Suprapubic skin (tissue), 4 donors: ENCODE measurements around the gene SLC22A1. TPM values are rescaled to one million over a fixed set of nuclear protein-coding genes. Genes with fewer than 3 reads are reported as not detected.

Experiments used
- DNase-seq, 2 donors: peaks; one replicate each; pipeline ENCODE4 v3.0.0-alpha.2; 2019; ENCODE audit warnings: low spot score in 2 of 2
- H3K27ac ChIP-seq: fragments of 200-600 bp; sonication (generic); one replicate; pipeline ENCODE4 v1.5.1; 2019
- H3K27me3 ChIP-seq: fragments of 200-600 bp; sonication (generic); one replicate; pipeline ENCODE4 v1.5.1; 2019
- H3K36me3 ChIP-seq: fragments of 200-600 bp; sonication (generic); one replicate; pipeline ENCODE4 v1.5.1; 2019
- H3K4me1 ChIP-seq: fragments of 200-600 bp; sonication (generic); one replicate; pipeline ENCODE4 v1.5.1; 2019
- H3K4me3 ChIP-seq: fragments of 200-600 bp; sonication (generic); one replicate; pipeline ENCODE4 v1.5.1; 2019; ENCODE audit warnings: mild to moderate bottlenecking
- H3K9me3 ChIP-seq: fragments of 200-600 bp; sonication (generic); one replicate; pipeline ENCODE4 v1.5.1; 2019
- EP300 ChIP-seq: sonication (generic); formaldehyde crosslinking; IDR thresholded peaks from one replicate; pipeline ENCODE4 v1.6.1; 2017; ENCODE audit warnings: antibody characterized with exemption
- POLR2A ChIP-seq, 2 donors: fragments of 450-650 bp; IDR thresholded peaks; one replicate each; pipeline ENCODE4 v1.6.1; 2017; ENCODE audit warnings: antibody characterized with exemption in 2 of 2, mild to moderate bottlenecking in 2 of 2, moderate library complexity in 2 of 2
- POLR2AphosphoS5 ChIP-seq, 3 donors: sonication (generic); formaldehyde crosslinking; IDR thresholded peaks; one replicate each; pipeline ENCODE4 v1.6.1; 2017; ENCODE audit warnings: antibody characterized with exemption in 3 of 3
- WGBS: methylation state at CpG from one replicate; pipeline ENCODE4 v1.1.5; 2018; 5-methylcytosine and 5-hydroxymethylcytosine counted together
- total RNA-seq, 4 donors: library from RNA; depleted of rRNA; stranded (reverse); fragments of >200 nt; gene quantifications; one replicate each; pipeline ENCODE4 v1.1.0, GENCODE V29; 2016
- TF ChIP-seq, protein P1 (sequence below), 2 donors: fragments of 200-600 bp in 1 of 2; fragments of 450-650 bp in 1 of 2; sonication (generic) in 1 of 2; IDR thresholded peaks; one replicate each; pipeline ENCODE4 v1.5.1; 2016 to 2019; ENCODE audit warnings: antibody characterized with exemption in 2 of 2, mild to moderate bottlenecking in 1 of 2, moderate library complexity in 1 of 2

The SLC22A1 gene
- total RNA-seq, 4 donors from 2014 or later = 0.26 to 3.9 (median 3.3) TPM; not detected in 1

DNA sequence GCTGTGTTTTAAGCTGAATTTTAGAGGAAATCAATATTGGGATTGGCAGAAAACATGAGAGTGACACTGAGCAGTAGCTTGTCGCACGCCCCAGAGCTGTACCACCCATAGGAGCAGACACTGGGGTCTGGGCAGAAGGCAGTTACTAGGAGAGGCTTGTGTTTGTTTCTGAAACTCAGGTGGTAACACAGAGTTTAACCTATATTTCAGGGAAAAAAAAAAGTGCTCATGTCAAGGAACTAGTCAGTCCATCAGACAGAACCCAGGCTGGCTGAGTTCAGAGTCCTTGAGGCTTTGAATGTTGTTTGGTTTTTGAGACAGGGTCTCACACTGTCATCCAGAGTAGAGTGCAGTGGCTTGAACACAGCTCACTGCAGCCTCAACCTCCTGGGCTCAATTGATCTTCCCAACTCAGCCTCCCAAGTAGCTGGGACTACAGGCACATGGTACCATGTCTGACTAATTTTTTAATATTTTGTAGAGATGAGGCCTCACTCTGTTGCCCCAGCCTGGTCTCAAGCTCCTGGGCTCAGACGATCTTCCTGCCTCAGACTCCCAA, 6.6 kb downstream of the SLC22A1 start:
- Histone ChIP-seq H3K4me3 (no peak overlapping the region), H3K36me3 (no peaks in the 10 kb centered on the region), H3K27ac (no peak overlapping the region), H3K4me1 (no peaks in the 10 kb centered on the region), H3K27me3 (no peaks in the 10 kb centered on the region), H3K9me3 (no peaks in the 10 kb centered on the region)
- no peak for DNase-seq
- TF ChIP-seq POLR2AphosphoS5 (IDR thresholded peaks at IDR 0.05) (no peak), EP300 (no peak), POLR2A (IDR thresholded peaks at IDR 0.05) (no peak)
- TF ChIP-seq, protein P1, sequence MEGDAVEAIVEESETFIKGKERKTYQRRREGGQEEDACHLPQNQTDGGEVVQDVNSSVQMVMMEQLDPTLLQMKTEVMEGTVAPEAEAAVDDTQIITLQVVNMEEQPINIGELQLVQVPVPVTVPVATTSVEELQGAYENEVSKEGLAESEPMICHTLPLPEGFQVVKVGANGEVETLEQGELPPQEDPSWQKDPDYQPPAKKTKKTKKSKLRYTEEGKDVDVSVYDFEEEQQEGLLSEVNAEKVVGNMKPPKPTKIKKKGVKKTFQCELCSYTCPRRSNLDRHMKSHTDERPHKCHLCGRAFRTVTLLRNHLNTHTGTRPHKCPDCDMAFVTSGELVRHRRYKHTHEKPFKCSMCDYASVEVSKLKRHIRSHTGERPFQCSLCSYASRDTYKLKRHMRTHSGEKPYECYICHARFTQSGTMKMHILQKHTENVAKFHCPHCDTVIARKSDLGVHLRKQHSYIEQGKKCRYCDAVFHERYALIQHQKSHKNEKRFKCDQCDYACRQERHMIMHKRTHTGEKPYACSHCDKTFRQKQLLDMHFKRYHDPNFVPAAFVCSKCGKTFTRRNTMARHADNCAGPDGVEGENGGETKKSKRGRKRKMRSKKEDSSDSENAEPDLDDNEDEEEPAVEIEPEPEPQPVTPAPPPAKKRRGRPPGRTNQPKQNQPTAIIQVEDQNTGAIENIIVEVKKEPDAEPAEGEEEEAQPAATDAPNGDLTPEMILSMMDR (IDR thresholded peaks at IDR 0.05) = no peak
- WGBS = 95% methylated on average over 3 of the region's 3 CpGs

DNA sequence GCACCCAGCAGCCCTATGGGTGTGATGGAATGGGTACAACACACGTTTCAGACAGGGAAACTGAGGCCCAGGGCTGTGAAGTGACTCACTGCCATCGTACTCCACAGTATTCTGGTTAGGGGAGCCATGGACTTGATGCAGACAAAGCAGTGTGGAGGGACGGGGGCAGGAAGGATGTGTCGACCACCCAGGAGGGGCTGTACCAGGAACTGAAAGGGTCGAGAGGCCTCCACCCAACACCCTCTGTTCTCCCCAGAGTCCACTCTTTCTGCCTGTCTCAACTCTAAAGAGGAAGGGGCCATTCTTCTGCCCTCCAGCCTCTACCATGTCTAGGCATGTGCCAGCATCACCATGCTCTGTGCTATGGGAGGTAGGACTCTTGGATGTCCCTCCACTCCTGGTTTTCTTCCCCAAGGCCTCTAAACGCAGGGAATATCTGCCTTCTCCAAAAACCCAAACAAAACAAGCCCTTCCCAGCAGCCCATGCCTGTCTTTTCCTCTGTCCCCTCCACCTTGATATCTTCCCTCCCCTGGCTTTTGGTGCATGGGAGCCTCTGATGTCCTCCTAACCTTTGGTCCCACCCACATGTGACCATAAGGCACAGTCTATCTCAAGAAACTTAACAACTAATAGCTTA, 7.4 kb downstream of the SLC22A1 start:
- no peaks in the 10 kb centered on the region for H3K36me3 ChIP-seq
- no peak for DNase-seq
- no peak overlapping the region for H3K27ac ChIP-seq
- H3K4me1 ChIP-seq = no peaks in the 10 kb centered on the region
- no peaks in the 10 kb centered on the region for H3K27me3 ChIP-seq
- 84% methylated on average over 6 of the region's 6 CpGs for WGBS
- no peak overlapping the region for H3K4me3 ChIP-seq
- TF ChIP-seq POLR2A (IDR thresholded peaks at IDR 0.05) (no peak), POLR2AphosphoS5 (IDR thresholded peaks at IDR 0.05) (no peak), EP300 (no peak)
- TF ChIP-seq, protein P1 (IDR thresholded peaks at IDR 0.05) = no peak
- no peaks in the 10 kb centered on the region for H3K9me3 ChIP-seq

GRCh38 chr6:160129881-160130615, 8.4 kb downstream of the SLC22A1 start:
- TF ChIP-seq POLR2A (IDR thresholded peaks at IDR 0.05) = no peak
- TF ChIP-seq, protein P1 (IDR thresholded peaks at IDR 0.05) = no peak
- TF ChIP-seq EP300 = no peak
- TF ChIP-seq POLR2AphosphoS5 (IDR thresholded peaks at IDR 0.05) = no peak
- no peak for DNase-seq
- 92% methylated on average over 10 of the region's 10 CpGs for WGBS

GRCh38 chr6:160130729-160131484, 9.3 kb downstream of the SLC22A1 start:
- no peaks in the 10 kb centered on the region for H3K27me3 ChIP-seq
- H3K27ac ChIP-seq = no peak overlapping the region
- no peak for DNase-seq
- no peaks in the 10 kb centered on the region for H3K36me3 ChIP-seq
- 87% methylated on average over 13 of the region's 13 CpGs for WGBS
- TF ChIP-seq, protein P1 (IDR thresholded peaks at IDR 0.05) = no peak
- no peak for TF ChIP-seq POLR2A (IDR thresholded peaks at IDR 0.05)
- no peak for TF ChIP-seq EP300
- no peak for TF ChIP-seq POLR2AphosphoS5 (IDR thresholded peaks at IDR 0.05)
- no peaks in the 10 kb centered on the region for H3K9me3 ChIP-seq
- H3K4me1 ChIP-seq = no peaks in the 10 kb centered on the region
- no peak overlapping the region for H3K4me3 ChIP-seq

More at GRCh38 chr6:160129881-160130615, 8.4 kb downstream of the SLC22A1 start:
- Histone ChIP-seq H3K4me3 (no peak overlapping the region), H3K36me3 (no peaks in the 10 kb centered on the region), H3K4me1 (no peaks in the 10 kb centered on the region), H3K27ac (no peak overlapping the region), H3K9me3 (no peaks in the 10 kb centered on the region), H3K27me3 (no peaks in the 10 kb centered on the region)
